Measurements from ENCODE around the gene DCK.
"Not testable (repeated sequence)": the region's sequence is repeated elsewhere in the genome, so short reads cannot be mapped to it uniquely, and the experiment has no call there.

Gene DCK

GRCh38 chr4:71011451-71011850 lies 18.0 kb downstream of the DCK start:
- TF ChIP-seq, protein P1, sequence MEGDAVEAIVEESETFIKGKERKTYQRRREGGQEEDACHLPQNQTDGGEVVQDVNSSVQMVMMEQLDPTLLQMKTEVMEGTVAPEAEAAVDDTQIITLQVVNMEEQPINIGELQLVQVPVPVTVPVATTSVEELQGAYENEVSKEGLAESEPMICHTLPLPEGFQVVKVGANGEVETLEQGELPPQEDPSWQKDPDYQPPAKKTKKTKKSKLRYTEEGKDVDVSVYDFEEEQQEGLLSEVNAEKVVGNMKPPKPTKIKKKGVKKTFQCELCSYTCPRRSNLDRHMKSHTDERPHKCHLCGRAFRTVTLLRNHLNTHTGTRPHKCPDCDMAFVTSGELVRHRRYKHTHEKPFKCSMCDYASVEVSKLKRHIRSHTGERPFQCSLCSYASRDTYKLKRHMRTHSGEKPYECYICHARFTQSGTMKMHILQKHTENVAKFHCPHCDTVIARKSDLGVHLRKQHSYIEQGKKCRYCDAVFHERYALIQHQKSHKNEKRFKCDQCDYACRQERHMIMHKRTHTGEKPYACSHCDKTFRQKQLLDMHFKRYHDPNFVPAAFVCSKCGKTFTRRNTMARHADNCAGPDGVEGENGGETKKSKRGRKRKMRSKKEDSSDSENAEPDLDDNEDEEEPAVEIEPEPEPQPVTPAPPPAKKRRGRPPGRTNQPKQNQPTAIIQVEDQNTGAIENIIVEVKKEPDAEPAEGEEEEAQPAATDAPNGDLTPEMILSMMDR (IDR thresholded peaks at IDR 0.05; ENCODE audit: extremely low read depth, missing control alignments) = no peak
- no peak for DNase-seq (ENCODE audit: low spot score)

DNA sequence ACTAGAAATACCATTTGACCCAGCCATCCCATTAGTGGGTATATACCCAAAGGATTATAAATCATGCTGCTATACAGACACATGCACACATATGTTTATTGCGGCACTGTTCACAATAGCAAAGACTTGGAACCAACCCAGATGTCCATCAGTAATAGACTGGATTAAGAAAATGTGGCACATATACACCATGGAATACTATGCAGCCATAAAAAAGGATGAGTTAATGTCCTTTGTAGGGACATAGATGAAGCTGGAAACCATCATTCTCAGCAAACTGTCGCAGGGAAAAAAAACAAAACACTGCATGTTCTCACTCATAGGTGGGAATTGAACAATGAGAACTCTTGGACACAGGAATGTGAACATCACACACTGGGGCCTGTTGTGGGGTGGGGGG lies 23.9 kb downstream of the DCK start:
- not testable (repeated sequence) for DNase-seq (ENCODE audit: low spot score)

DNA sequence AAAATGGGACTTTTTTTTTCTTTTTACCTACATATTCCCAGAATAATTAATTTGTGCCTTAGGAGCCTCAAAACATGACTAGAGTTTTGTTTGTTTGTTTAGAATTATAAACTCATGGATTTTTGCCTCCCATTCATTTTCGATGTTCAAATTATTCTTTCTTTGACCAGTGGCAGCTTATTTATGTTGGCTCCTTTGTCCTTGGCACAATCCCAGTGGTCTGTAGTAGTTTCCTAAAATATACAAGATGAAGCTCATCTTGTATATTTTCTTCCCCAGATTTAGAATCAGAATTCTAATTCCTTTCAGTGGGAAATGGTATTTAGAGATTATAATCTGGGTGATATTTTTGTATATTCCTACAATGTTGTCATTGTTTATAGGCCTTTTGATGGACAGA lies 27.2 kb downstream of the DCK start:
- no peak for DNase-seq (ENCODE audit: low spot score)
- TF ChIP-seq, protein P1 (IDR thresholded peaks at IDR 0.05; ENCODE audit: extremely low read depth, missing control alignments) = no peak

DNA sequence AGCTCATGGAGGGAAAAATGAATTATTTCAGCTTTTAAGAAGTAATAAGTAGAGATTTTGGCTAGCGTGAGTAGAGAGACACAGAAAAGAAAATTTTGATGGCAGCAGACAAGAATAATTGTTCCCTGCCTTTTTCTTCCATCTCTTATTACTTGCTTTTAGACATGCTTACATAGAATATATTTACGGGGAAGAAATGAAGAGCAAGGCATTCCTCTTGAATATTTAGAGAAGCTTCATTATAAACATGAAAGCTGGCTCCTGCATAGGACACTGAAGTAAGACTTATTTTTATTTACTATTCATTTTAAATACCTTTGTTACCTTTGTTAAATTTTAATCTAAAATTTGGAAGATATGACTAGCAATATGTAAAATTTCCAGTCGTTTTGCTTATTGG lies 32.2 kb downstream of the DCK start:
- TF ChIP-seq, protein P1 (IDR thresholded peaks at IDR 0.05; ENCODE audit: extremely low read depth, missing control alignments) = no peak

DNA sequence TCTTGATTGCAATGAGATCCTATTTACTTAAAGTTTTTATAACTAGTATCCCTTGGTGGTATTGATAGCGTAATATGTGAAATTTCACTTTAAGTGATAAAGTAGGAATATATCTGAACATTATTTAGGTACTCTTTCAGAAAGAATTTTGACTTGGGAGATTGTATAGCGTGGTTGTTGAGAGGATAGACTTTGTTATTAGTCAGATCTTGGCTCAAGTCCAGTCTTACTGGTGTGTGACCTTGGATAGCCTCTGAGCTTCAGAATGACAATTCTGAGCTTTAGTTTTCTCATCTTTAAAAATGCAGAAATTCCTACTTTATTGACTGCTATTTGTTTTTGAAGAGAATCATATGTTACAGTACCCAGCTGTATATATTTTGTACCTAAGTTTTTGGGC lies 32.6 kb downstream of the DCK start:
- TF ChIP-seq, protein P1 (IDR thresholded peaks at IDR 0.05; ENCODE audit: extremely low read depth, missing control alignments) = no peak
- no peak for DNase-seq (ENCODE audit: low spot score)

More for the DNA sequence above, 32.2 kb downstream of the DCK start:
- no peak for DNase-seq (ENCODE audit: low spot score)

- TF ChIP-seq, protein P1 (IDR thresholded peaks at IDR 0.05; ENCODE audit: extremely low read depth, missing control alignments) = no peak
- no peak for DNase-seq (ENCODE audit: low spot score)
Measured at GRCh38 chr4:71027611-71028010, 34.2 kb downstream of the DCK start.

DNA sequence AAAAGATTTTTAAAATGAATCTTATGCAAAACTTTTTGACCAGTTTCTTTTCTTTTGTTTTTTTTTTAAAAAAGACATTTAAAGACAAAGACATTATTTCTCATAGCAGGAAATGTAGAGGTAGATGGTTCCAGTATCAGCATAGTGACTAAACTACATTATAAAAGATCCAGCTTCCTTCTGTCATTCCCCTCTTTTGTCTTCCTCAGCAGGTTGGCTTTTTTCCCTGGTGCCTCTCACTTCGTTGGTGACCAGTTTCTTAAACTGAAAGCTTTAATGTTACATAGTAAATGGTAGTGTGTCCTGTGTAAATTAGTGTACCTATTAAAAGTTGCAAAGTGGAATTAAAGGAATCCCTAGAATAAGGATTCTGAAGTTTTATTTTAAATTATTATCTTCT lies 36.1 kb downstream of the DCK start:
- TF ChIP-seq, protein P1 (IDR thresholded peaks at IDR 0.05; ENCODE audit: extremely low read depth, missing control alignments) = no peak
- no peak for DNase-seq (ENCODE audit: low spot score)

- DNase-seq (ENCODE audit: low spot score) = not testable (repeated sequence)
Measured at GRCh38 chr4:71032106-71032505, 38.7 kb downstream of the DCK start.

GRCh38 chr4:71045256-71045655 lies 51.8 kb downstream of the DCK start:
- TF ChIP-seq, protein P1 (IDR thresholded peaks at IDR 0.05; ENCODE audit: extremely low read depth, missing control alignments) = no peak
- no peak for DNase-seq (ENCODE audit: low spot score)

Measured in GM20000 (cell line).